ENCODE measurements around the gene PRKCA.

PRKCA gene

GRCh38 chr17:66355510-66355909, 53.1 kb downstream of the PRKCA start:
- TF ChIP-seq TAF1 (IDR thresholded peaks at IDR 0.05; ENCODE audit: borderline replicate concordance, insufficient read depth, low read length) (no peak), REST (IDR thresholded peaks at IDR 0.05; ENCODE audit: insufficient read depth in 1 of 2, low read depth in 2 of 2, low read length in 2 of 2) (no peak), SIN3A (IDR thresholded peaks at IDR 0.05; ENCODE audit: borderline replicate concordance, insufficient read depth, low read length) (no peak), POLR2AphosphoS5 (IDR thresholded peaks at IDR 0.05; ENCODE audit: low read depth, low read length) (no peak), FOXP2 (optimal IDR thresholded peaks at IDR 0.05; ENCODE audit: borderline replicate concordance, extremely low read depth, extremely low read length, insufficient read depth) (no peak)

- TF ChIP-seq TAF1 (IDR thresholded peaks at IDR 0.05; ENCODE audit: borderline replicate concordance, insufficient read depth, low read length) (no peak), FOXP2 (optimal IDR thresholded peaks at IDR 0.05; ENCODE audit: borderline replicate concordance, extremely low read depth, extremely low read length, insufficient read depth) (no peak), REST (IDR thresholded peaks at IDR 0.05; ENCODE audit: insufficient read depth in 1 of 2, low read depth in 2 of 2, low read length in 2 of 2) (no peak), SIN3A (IDR thresholded peaks at IDR 0.05; ENCODE audit: borderline replicate concordance, insufficient read depth, low read length) (no peak), POLR2AphosphoS5 (IDR thresholded peaks at IDR 0.05; ENCODE audit: low read depth, low read length) (no peak)
These were observed 54.6 kb downstream of the PRKCA start for GRCh38 chr17:66357037-66357436.

- TF ChIP-seq REST (IDR thresholded peaks at IDR 0.05; ENCODE audit: insufficient read depth in 1 of 2, low read depth in 2 of 2, low read length in 2 of 2): no peak
- no peak for TF ChIP-seq FOXP2 (optimal IDR thresholded peaks at IDR 0.05; ENCODE audit: borderline replicate concordance, extremely low read depth, extremely low read length, insufficient read depth)
- TF ChIP-seq TAF1 (IDR thresholded peaks at IDR 0.05; ENCODE audit: borderline replicate concordance, insufficient read depth, low read length): no peak
- no peak for TF ChIP-seq SIN3A (IDR thresholded peaks at IDR 0.05; ENCODE audit: borderline replicate concordance, insufficient read depth, low read length)
- no peak for TF ChIP-seq POLR2AphosphoS5 (IDR thresholded peaks at IDR 0.05; ENCODE audit: low read depth, low read length)
These were observed 56.9 kb downstream of the PRKCA start for GRCh38 chr17:66359351-66359750.

- no peak for TF ChIP-seq TAF1 (IDR thresholded peaks at IDR 0.05; ENCODE audit: borderline replicate concordance, insufficient read depth, low read length)
- no peak for TF ChIP-seq FOXP2 (optimal IDR thresholded peaks at IDR 0.05; ENCODE audit: borderline replicate concordance, extremely low read depth, extremely low read length, insufficient read depth)
- TF ChIP-seq POLR2AphosphoS5 (IDR thresholded peaks at IDR 0.05; ENCODE audit: low read depth, low read length): no peak
- no peak for TF ChIP-seq SIN3A (IDR thresholded peaks at IDR 0.05; ENCODE audit: borderline replicate concordance, insufficient read depth, low read length)
- TF ChIP-seq REST (IDR thresholded peaks at IDR 0.05; ENCODE audit: insufficient read depth in 1 of 2, low read depth in 2 of 2, low read length in 2 of 2): no peak
These were observed 62.1 kb downstream of the PRKCA start for GRCh38 chr17:66364508-66364907.

- no peak for TF ChIP-seq TAF1 (IDR thresholded peaks at IDR 0.05; ENCODE audit: borderline replicate concordance, insufficient read depth, low read length)
- no peak for TF ChIP-seq POLR2AphosphoS5 (IDR thresholded peaks at IDR 0.05; ENCODE audit: low read depth, low read length)
- TF ChIP-seq FOXP2 (optimal IDR thresholded peaks at IDR 0.05; ENCODE audit: borderline replicate concordance, extremely low read depth, extremely low read length, insufficient read depth): no peak
- no peak for TF ChIP-seq REST (IDR thresholded peaks at IDR 0.05; ENCODE audit: insufficient read depth in 1 of 2, low read depth in 2 of 2, low read length in 2 of 2)
- no peak for TF ChIP-seq SIN3A (IDR thresholded peaks at IDR 0.05; ENCODE audit: borderline replicate concordance, insufficient read depth, low read length)
These were observed 62.6 kb downstream of the PRKCA start for GRCh38 chr17:66364990-66365490.
